ENCODE results near the gene USH1C. TPM values are rescaled to one million over a fixed set of nuclear protein-coding genes. Genes with fewer than 3 reads are reported as not detected.
A peak's percentile ranks its signal among the peaks of the same experiment; 100 is the strongest.

Gene USH1C
- total and polyA plus RNA-seq, 2 experiments from 2014 or later = 0.54 TPM; not detected in 1

DNA sequence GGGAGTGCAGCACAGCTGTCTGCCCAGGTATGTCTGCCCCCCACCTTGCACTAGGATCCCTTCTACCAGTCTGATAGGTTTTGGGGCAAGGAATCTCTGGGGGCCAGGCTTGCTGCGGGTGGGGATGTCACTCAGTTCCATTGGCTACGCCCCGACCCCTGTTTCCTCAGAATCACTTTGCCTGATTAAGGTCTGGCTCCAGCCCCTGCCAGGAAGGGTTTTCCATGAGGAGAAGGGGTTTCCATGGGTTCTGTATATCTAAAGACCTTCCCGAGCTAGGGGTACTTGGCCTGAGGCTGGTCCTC, 16.8 kb upstream of the USH1C start:
- H3K9me3 ChIP-seq (ENCODE audit: low read depth) = no peaks in the 10 kb centered on the region
- H3K36me3 ChIP-seq = no peaks in the 10 kb centered on the region
- TF ChIP-seq CTCF (IDR thresholded peaks at IDR 0.05; ENCODE audit: low read depth, low read length) = no peak
- no peak for DNase-seq (ENCODE audit: low read depth in 1 of 2, low spot score in 1 of 2)
- H3K4me1 ChIP-seq (ENCODE audit: low read depth) = peaks cover 14% of the 10 kb centered on the region
- H3K27me3 ChIP-seq = no peaks in the 10 kb centered on the region
- no peak overlapping the region for H3K27ac ChIP-seq
- H3K4me3 ChIP-seq = no peak overlapping the region

- H3K4me3 ChIP-seq = no peak overlapping the region
- H3K9me3 ChIP-seq (ENCODE audit: low read depth) = no peaks in the 10 kb centered on the region
- DNase-seq (ENCODE audit: low read depth in 1 of 2, low spot score in 1 of 2) = peak in 1 of 2 donors; percentile 79
- H3K4me1 ChIP-seq (ENCODE audit: low read depth) = peaks cover 14% of the 10 kb centered on the region
- H3K27ac ChIP-seq = peak overlapping the region; percentile 43
- no peak for TF ChIP-seq CTCF (IDR thresholded peaks at IDR 0.05; ENCODE audit: low read depth, low read length)
- no peaks in the 10 kb centered on the region for H3K36me3 ChIP-seq
- no peaks in the 10 kb centered on the region for H3K27me3 ChIP-seq
Observed at GRCh38 chr11:17560281-17561110, 16.3 kb upstream of the USH1C start.

- H3K4me1 ChIP-seq (ENCODE audit: low read depth) = peaks cover 14% of the 10 kb centered on the region
- TF ChIP-seq CTCF (IDR thresholded peaks at IDR 0.05; ENCODE audit: low read depth, low read length) = no peak
- H3K27me3 ChIP-seq = no peaks in the 10 kb centered on the region
- H3K36me3 ChIP-seq = no peaks in the 10 kb centered on the region
- no peak for DNase-seq (ENCODE audit: low read depth in 1 of 2, low spot score in 1 of 2)
- no peak overlapping the region for H3K4me3 ChIP-seq
- H3K27ac ChIP-seq = peak overlapping the region; percentile 43
- H3K9me3 ChIP-seq (ENCODE audit: low read depth) = no peaks in the 10 kb centered on the region
Observed at GRCh38 chr11:17559341-17560087, 15.3 kb upstream of the USH1C start.

- DNase-seq (ENCODE audit: low read depth in 1 of 2, low spot score in 1 of 2) = no peak
- H3K9me3 ChIP-seq (ENCODE audit: low read depth) = no peaks in the 10 kb centered on the region
- H3K4me1 ChIP-seq (ENCODE audit: low read depth) = peaks cover 14% of the 10 kb centered on the region
- no peak for TF ChIP-seq CTCF (IDR thresholded peaks at IDR 0.05; ENCODE audit: low read depth, low read length)
- no peak overlapping the region for H3K27ac ChIP-seq
- no peak overlapping the region for H3K4me3 ChIP-seq
- no peaks in the 10 kb centered on the region for H3K36me3 ChIP-seq
- no peaks in the 10 kb centered on the region for H3K27me3 ChIP-seq
Observed at GRCh38 chr11:17558916-17559315, 14.7 kb upstream of the USH1C start.

DNA sequence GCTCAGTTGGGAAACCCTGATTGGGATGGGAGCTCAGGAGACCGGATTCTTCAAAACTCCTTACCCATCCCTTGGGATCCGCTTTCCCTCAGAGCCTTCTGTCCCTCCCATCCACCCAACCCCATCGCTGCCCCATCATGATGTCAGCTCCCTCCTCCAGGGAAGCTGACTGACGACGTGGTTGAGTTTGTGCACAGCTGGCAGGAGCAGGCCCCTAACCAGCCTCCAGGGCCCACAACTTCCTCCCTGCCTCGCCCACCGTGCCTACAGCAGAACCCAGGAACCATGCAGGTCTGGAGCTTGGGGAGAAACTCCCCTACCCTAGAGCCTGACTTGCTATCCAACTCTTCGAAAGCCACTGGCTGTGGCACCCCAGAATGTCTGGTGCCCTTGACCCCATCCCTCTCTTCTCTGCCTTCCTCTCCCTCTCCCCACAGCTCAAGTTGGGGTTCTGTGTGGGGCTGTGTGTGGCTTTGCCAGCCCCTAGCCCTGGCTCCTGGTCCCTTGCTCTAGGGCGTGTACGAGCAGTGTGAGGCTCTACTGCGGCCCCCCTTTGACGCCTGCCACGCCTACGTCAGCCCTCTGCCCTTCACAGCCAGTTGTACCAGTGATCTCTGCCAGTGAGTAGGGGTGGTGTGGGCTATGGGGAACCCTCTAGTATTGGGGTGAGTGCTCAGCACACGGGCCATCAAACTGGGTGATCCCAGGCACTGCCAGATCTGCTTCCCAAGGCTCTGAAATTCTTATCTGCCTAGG, 14.0 kb upstream of the USH1C start:
- DNase-seq (ENCODE audit: low read depth in 1 of 2, low spot score in 1 of 2) = no peak
- Histone ChIP-seq H3K27ac (no peak overlapping the region), H3K4me1 (ENCODE audit: low read depth) (peaks cover 14% of the 10 kb centered on the region), H3K4me3 (no peak overlapping the region), H3K27me3 (no peaks in the 10 kb centered on the region), H3K9me3 (ENCODE audit: low read depth) (no peaks in the 10 kb centered on the region), H3K36me3 (no peaks in the 10 kb centered on the region)
- no peak for TF ChIP-seq CTCF (IDR thresholded peaks at IDR 0.05; ENCODE audit: low read depth, low read length)

Data from cardiac muscle cell (in vitro differentiated cells and primary cell).